Ishikawa (cell line): Measurements from ENCODE around the gene SIDT2.

ENCODE experiments used
- CEBPB ChIP-seq: IDR thresholded peaks from 2 replicates; pipeline ENCODE4 v1.6.1; 2012
- CREB1 ChIP-seq: IDR thresholded peaks from 2 replicates; pipeline ENCODE4 v1.6.1; 2012; ENCODE audit warnings: low read depth
- EGR1 ChIP-seq: IDR thresholded peaks from 2 replicates; pipeline ENCODE4 v1.6.1; 2012
- EP300 ChIP-seq: IDR thresholded peaks from 2 replicates; pipeline ENCODE4 v1.6.1; 2012; ENCODE audit warnings: borderline replicate concordance
- FOXM1 ChIP-seq: IDR thresholded peaks from 2 replicates; pipeline ENCODE4 v1.6.1; 2012; ENCODE audit warnings: low read depth, borderline replicate concordance
- MAX ChIP-seq: IDR thresholded peaks from 2 replicates; pipeline ENCODE4 v1.6.1; 2012
- NFIC ChIP-seq: IDR thresholded peaks from 2 replicates; pipeline ENCODE4 v1.6.1; 2012
- RAD21 ChIP-seq: IDR thresholded peaks from 2 replicates; pipeline ENCODE4 v1.6.1; 2012; ENCODE audit warnings: low read depth
- REST ChIP-seq: IDR thresholded peaks from 2 replicates; pipeline ENCODE4 v1.6.1; 2012; ENCODE audit warnings: low read depth, mild to moderate bottlenecking
- TAF1 ChIP-seq: IDR thresholded peaks from 2 replicates; pipeline ENCODE4 v1.6.1; 2012; ENCODE audit warnings: low read depth, mild to moderate bottlenecking
- TCF12 ChIP-seq: IDR thresholded peaks from 2 replicates; pipeline ENCODE4 v1.6.1; 2012; ENCODE audit warnings: low read depth
- TEAD4 ChIP-seq: IDR thresholded peaks from 2 replicates; pipeline ENCODE4 v1.6.1; 2012
- USF1 ChIP-seq: IDR thresholded peaks from 2 replicates; pipeline ENCODE4 v1.6.1; 2012
- YY1 ChIP-seq: IDR thresholded peaks from 2 replicates; pipeline ENCODE4 v1.6.1; 2012; ENCODE audit warnings: low read depth
- ZBTB7A ChIP-seq: IDR thresholded peaks from 2 replicates; pipeline ENCODE4 v1.6.1; 2012; ENCODE audit warnings: low read depth

SIDT2 gene

GRCh38 chr11:117219455-117219854 lies 40.9 kb downstream of the SIDT2 start:
- TF ChIP-seq ZBTB7A (no peak), MAX (no peak), YY1 (no peak), FOXM1 (no peak), RAD21 (no peak), EP300 (no peak), EGR1 (no peak), CREB1 (no peak), TAF1 (no peak), TCF12 (no peak), CEBPB (no peak), NFIC (no peak), USF1 (no peak), REST (no peak)

- TF ChIP-seq RAD21 (no peak), MAX (no peak), NFIC (no peak), REST (no peak), FOXM1 (no peak), TEAD4 (no peak), ZBTB7A (no peak), TCF12 (no peak), EGR1 (no peak), TAF1 (no peak), EP300 (no peak)
Observed at GRCh38 chr11:117219995-117220394, 41.5 kb downstream of the SIDT2 start.

- TF ChIP-seq CREB1 (no peak), NFIC (no peak), FOXM1 (no peak), USF1 (no peak), TCF12 (no peak)
Observed at GRCh38 chr11:117220568-117220967, 42.0 kb downstream of the SIDT2 start.

GRCh38 chr11:117220999-117221774 lies 42.6 kb downstream of the SIDT2 start:
- TF ChIP-seq CREB1 (no peak), EGR1 (no peak), FOXM1 (no peak), CEBPB (no peak), ZBTB7A (no peak)

- TF ChIP-seq RAD21, result no peak; the same call in 1 of the 2 replicates
- TF ChIP-seq REST, result no peak
- TF ChIP-seq EP300, result 0 out of 2 replicates have a peak, but pooled peaks have one; percentile 28
- peak; percentile 10; the same call in 1 of the 2 replicates for TF ChIP-seq MAX
- no peak for TF ChIP-seq USF1
- TF ChIP-seq TCF12, result no peak
- peak; percentile 40; the same call in 1 of the 2 replicates for TF ChIP-seq TEAD4
- TF ChIP-seq NFIC, result peak; percentile 84
- peak; percentile 41; the same call in 1 of the 2 replicates for TF ChIP-seq YY1
Observed at GRCh38 chr11:117221775-117222517, 43.4 kb downstream of the SIDT2 start.
